ENCODE measurements around the gene MFAP4. TPM values are rescaled to one million over a fixed set of nuclear protein-coding genes. Genes with fewer than 3 reads are reported as not detected.

MFAP4 gene
- total and polyA plus RNA-seq, 11 donors: 15.7 to 84.3 (median 35.7) TPM

- DNase-seq: no peak
- 78 to 90% (median 85%) methylated on average over 9 of the region's 9 CpGs for WGBS, 4 donors
These were observed 1.4 kb downstream of the MFAP4 start for GRCh38 chr17:19385521-19385983.

GRCh38 chr17:19384723-19385391 is 2.1 kb downstream of the MFAP4 start:
- DNase-seq (peak; percentile 78 to 94 (median 87)), ATAC-seq (peak; percentile 48 to 74 (median 66))
- H3K9me3 ChIP-seq: no peaks in the 10 kb centered on the region
- H3K4me1 ChIP-seq: peaks cover 0 to 76% (median 47%) of the 10 kb centered on the region in 12 donors
- H3K27me3 ChIP-seq: no peaks in the 10 kb centered on the region
- peaks cover 0 to 58% (median 48%) of the 10 kb centered on the region in 9 donors for H3K36me3 ChIP-seq
- H3K27ac ChIP-seq: peak overlapping the region; percentile 42 to 96 (median 84)
- intact Hi-C loops (cut with DNase I): no loop called here
- H3K4me3 ChIP-seq: peak overlapping the region in 6 of 12 donors; percentile 9 to 58 (median 36)
- WGBS, 4 donors: 35 to 58% (median 44%) methylated on average over 11 to 16 of the region's 16 CpGs
- TF ChIP-seq POLR2A (IDR thresholded peaks at IDR 0.05): no peak
- TF ChIP-seq, protein P1, sequence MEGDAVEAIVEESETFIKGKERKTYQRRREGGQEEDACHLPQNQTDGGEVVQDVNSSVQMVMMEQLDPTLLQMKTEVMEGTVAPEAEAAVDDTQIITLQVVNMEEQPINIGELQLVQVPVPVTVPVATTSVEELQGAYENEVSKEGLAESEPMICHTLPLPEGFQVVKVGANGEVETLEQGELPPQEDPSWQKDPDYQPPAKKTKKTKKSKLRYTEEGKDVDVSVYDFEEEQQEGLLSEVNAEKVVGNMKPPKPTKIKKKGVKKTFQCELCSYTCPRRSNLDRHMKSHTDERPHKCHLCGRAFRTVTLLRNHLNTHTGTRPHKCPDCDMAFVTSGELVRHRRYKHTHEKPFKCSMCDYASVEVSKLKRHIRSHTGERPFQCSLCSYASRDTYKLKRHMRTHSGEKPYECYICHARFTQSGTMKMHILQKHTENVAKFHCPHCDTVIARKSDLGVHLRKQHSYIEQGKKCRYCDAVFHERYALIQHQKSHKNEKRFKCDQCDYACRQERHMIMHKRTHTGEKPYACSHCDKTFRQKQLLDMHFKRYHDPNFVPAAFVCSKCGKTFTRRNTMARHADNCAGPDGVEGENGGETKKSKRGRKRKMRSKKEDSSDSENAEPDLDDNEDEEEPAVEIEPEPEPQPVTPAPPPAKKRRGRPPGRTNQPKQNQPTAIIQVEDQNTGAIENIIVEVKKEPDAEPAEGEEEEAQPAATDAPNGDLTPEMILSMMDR (IDR thresholded peaks at IDR 0.05): no peak

More at GRCh38 chr17:19385521-19385983, 1.4 kb downstream of the MFAP4 start:
- H3K36me3 ChIP-seq: peaks cover 0 to 51% (median 41%) of the 10 kb centered on the region in 9 donors
- no peaks in the 10 kb centered on the region for H3K27me3 ChIP-seq
- no peaks in the 10 kb centered on the region for H3K9me3 ChIP-seq
- H3K4me3 ChIP-seq: peak overlapping the region in 5 of 12 donors; percentile 9 to 58 (median 54)
- TF ChIP-seq, protein P1 (IDR thresholded peaks at IDR 0.05): no peak
- TF ChIP-seq POLR2A (IDR thresholded peaks at IDR 0.05): no peak
- H3K4me1 ChIP-seq: peaks cover 0 to 71% (median 47%) of the 10 kb centered on the region in 12 donors
- intact Hi-C loops (cut with DNase I): no loop called here
- ATAC-seq: no peak
- peak overlapping the region; percentile 42 to 96 (median 84) for H3K27ac ChIP-seq

- peaks cover 0 to 65% (median 53%) of the 10 kb centered on the region in 9 donors for H3K36me3 ChIP-seq
- peak overlapping the region in 11 of 12 donors; percentile 45 to 96 (median 84) for H3K27ac ChIP-seq
- TF ChIP-seq, protein P1 (IDR thresholded peaks at IDR 0.05): no peak
- ATAC-seq (no peak), DNase-seq (peak in 2 of 5 donors; percentile 56 to 63)
- WGBS, 4 donors: 69 to 90% (median 71%) methylated on average over 6 of the region's 6 CpGs
- H3K4me1 ChIP-seq: peaks cover 3 to 77% (median 52%) of the 10 kb centered on the region in 12 donors
- intact Hi-C loops (cut with DNase I): no loop called here
- no peak overlapping the region for H3K4me3 ChIP-seq
- no peaks in the 10 kb centered on the region for H3K27me3 ChIP-seq
- no peaks in the 10 kb centered on the region for H3K9me3 ChIP-seq
These were observed 3.1 kb downstream of the MFAP4 start for GRCh38 chr17:19383681-19384470.

All from heart left ventricle (tissue), 16 donors.